DND-41 (cell line): Measurements from ENCODE around the gene CPT1C.

Experiments
- ATAC-seq: fragments of 200-7000 bp; cut with Tn5 transposase; 3 replicates; pipeline ENCODE4 v1.9.1; 2021; ENCODE audit warnings: low read depth; ENCODE audit not compliant: insufficient read depth
- DNase-seq: peaks from one replicate; pipeline ENCODE4 v3.0.0-alpha.2; 2020
- H2AFZ ChIP-seq: 2 replicates; pipeline ENCODE4 v1.6.0; 2012; ENCODE audit warnings: low read depth, low read length
- H3K27ac ChIP-seq: 2 replicates; pipeline ENCODE4 v1.5.1; 2012; ENCODE audit warnings: low read length, inconsistent platforms
- H3K27me3 ChIP-seq: fragments of 200-600 bp; sonication (generic); 2 replicates; pipeline ENCODE4 v1.6.0; 2012; ENCODE audit warnings: low read length, mild to moderate bottlenecking, inconsistent platforms; ENCODE audit not compliant: insufficient read depth, poor library complexity
- H3K36me3 ChIP-seq: 2 replicates; pipeline ENCODE4 v1.5.1; 2012; ENCODE audit warnings: low read length, inconsistent platforms; ENCODE audit not compliant: insufficient read depth
- H3K4me1 ChIP-seq: 2 replicates; pipeline ENCODE4 v1.5.1; 2012; ENCODE audit warnings: mild to moderate bottlenecking, low read length; ENCODE audit not compliant: insufficient read depth
- H3K4me2 ChIP-seq: 2 replicates; pipeline ENCODE4 v1.6.0; 2012; ENCODE audit warnings: mild to moderate bottlenecking, moderate library complexity, low read length, inconsistent platforms; ENCODE audit not compliant: insufficient read depth
- H3K4me3 ChIP-seq, 2 experiments: fragments of 200-600 bp in 1 of 2; shearing (Covaris generic) in 1 of 2; 2 replicates each; pipeline ENCODE4 v1.5.1; 2012 to 2016; ENCODE audit warnings: inconsistent platforms in 2 of 2, low read length in 2 of 2, mild to moderate bottlenecking in 2 of 2, low read depth in 1 of 2, moderate library complexity in 1 of 2
- H3K79me2 ChIP-seq: 2 replicates; pipeline ENCODE4 v1.6.0; 2012; ENCODE audit warnings: low read length, inconsistent platforms; ENCODE audit not compliant: insufficient read depth
- H3K9ac ChIP-seq: 2 replicates; pipeline ENCODE4 v1.6.0; 2012; ENCODE audit warnings: low read depth, mild to moderate bottlenecking, inconsistent platforms, low read length, moderate library complexity
- H3K9me3 ChIP-seq: 2 replicates; pipeline ENCODE4 v1.5.1; 2012; ENCODE audit warnings: low read length, moderate library complexity, mild to moderate bottlenecking, inconsistent platforms; ENCODE audit not compliant: insufficient read depth, severe bottlenecking
- H4K20me1 ChIP-seq: 2 replicates; pipeline ENCODE4 v1.6.0; 2012; ENCODE audit warnings: low read length; ENCODE audit not compliant: insufficient read depth
- CTCF ChIP-seq: IDR thresholded peaks from 2 replicates; pipeline ENCODE4 v1.5.1; 2012; ENCODE audit warnings: borderline replicate concordance, low read length, moderate library complexity, mild to moderate bottlenecking; ENCODE audit not compliant: poor library complexity, severe bottlenecking; ENCODE audit errors: extremely low read depth
- EZH2 ChIP-seq: IDR thresholded peaks from 3 replicates; pipeline ENCODE4 v1.6.1; 2012; ENCODE audit warnings: borderline replicate concordance, low read depth, mild to moderate bottlenecking, moderate library complexity, low read length, inconsistent platforms; ENCODE audit not compliant: severe bottlenecking

Gene CPT1C

GRCh38 chr19:49669516-49669915, 21.4 kb upstream of the CPT1C start:
- H3K4me2 ChIP-seq, result no peak overlapping the region
- no peak overlapping the region for H2AFZ ChIP-seq
- no peak for TF ChIP-seq CTCF
- H3K4me3 ChIP-seq, result no peak overlapping the region
- peaks cover 29% of the 10 kb centered on the region for H3K36me3 ChIP-seq
- peaks cover 14% of the 10 kb centered on the region for H4K20me1 ChIP-seq
- no peak overlapping the region for H3K27ac ChIP-seq
- peaks cover 31% of the 10 kb centered on the region for H3K79me2 ChIP-seq
- ATAC-seq, result no peak
- H3K9me3 ChIP-seq, result no peaks in the 10 kb centered on the region
- peaks cover 17% of the 10 kb centered on the region for H3K4me1 ChIP-seq
- H3K27me3 ChIP-seq, result no peaks in the 10 kb centered on the region
- no peak overlapping the region for H3K9ac ChIP-seq
- no peak for DNase-seq

GRCh38 chr19:49672131-49672919, 18.6 kb upstream of the CPT1C start:
- H3K9ac ChIP-seq, result no peak overlapping the region
- no peak overlapping the region for H3K27ac ChIP-seq
- H3K4me2 ChIP-seq, result no peak overlapping the region
- peaks cover 7% of the 10 kb centered on the region for H4K20me1 ChIP-seq
- no peaks in the 10 kb centered on the region for H3K9me3 ChIP-seq
- H3K4me3 ChIP-seq, result no peak overlapping the region
- peak; percentile 75 for DNase-seq
- H3K36me3 ChIP-seq, result peaks cover 29% of the 10 kb centered on the region
- ATAC-seq, result no peak
- H3K79me2 ChIP-seq, result peaks cover 9% of the 10 kb centered on the region
- no peak overlapping the region for H2AFZ ChIP-seq
- H3K27me3 ChIP-seq, result no peaks in the 10 kb centered on the region
- H3K4me1 ChIP-seq, result peaks cover 12% of the 10 kb centered on the region
- no peak for TF ChIP-seq EZH2
- TF ChIP-seq CTCF, result peak; percentile 97

GRCh38 chr19:49676136-49676783, 14.7 kb upstream of the CPT1C start:
- Histone ChIP-seq H3K9ac (peak overlapping the region; percentile 61), H3K79me2 (peaks cover 41% of the 10 kb centered on the region), H3K9me3 (no peaks in the 10 kb centered on the region), H3K36me3 (peaks cover 34% of the 10 kb centered on the region), H3K4me3 (peak overlapping the region; percentile 6 to 58; a peak in 3 of 4 replicates), H3K4me2 (peak overlapping the region; percentile 71), H4K20me1 (peaks cover 37% of the 10 kb centered on the region), H3K27ac (peak overlapping the region; percentile 95), H3K4me1 (peaks cover 38% of the 10 kb centered on the region), H3K27me3 (no peaks in the 10 kb centered on the region), H2AFZ (peak overlapping the region; percentile 86)
- TF ChIP-seq EZH2, result no peak
- no peak for TF ChIP-seq CTCF
- DNase-seq (no peak), ATAC-seq (no peak)
